ENCODE measurements around the gene SMYD3. TPM values are rescaled to one million over a fixed set of nuclear protein-coding genes. Genes with fewer than 3 reads are reported as not detected.
"Not testable (repeated sequence)": the region's sequence is repeated elsewhere in the genome, so short reads cannot be mapped to it uniquely, and the experiment has no call there.

Gene SMYD3
- total RNA-seq, 6 experiments from 2014 or later = 6.3 to 10.0 (median 6.6) TPM

- intact Hi-C loops (cut with DNase I) = no loop called here
- Histone ChIP-seq H3K27ac (no peak overlapping the region), H3K4me1 (no peaks in the 10 kb centered on the region), H3K4me3 (no peak overlapping the region), H3K27me3 (no peaks in the 10 kb centered on the region), H3K9me3 (no peaks in the 10 kb centered on the region), H3K36me3 (no peaks in the 10 kb centered on the region)
- DNase-seq (no peak), ATAC-seq (no peak)
- 77% methylated on average over 1 of the region's 1 CpG for WGBS (ENCODE audit: insufficient coverage, low coverage, low lambda C conversion rate, missing lambda C conversion rate)
- TF ChIP-seq POLR2A (IDR thresholded peaks at IDR 0.05) (no peak), CTCF (IDR thresholded peaks at IDR 0.05) (no peak)
Observed at GRCh38 chr1:246333855-246334254, 173.2 kb downstream of the SMYD3 start.

- no peak for ATAC-seq
- 56% methylated on average over 1 of the region's 1 CpG for WGBS (ENCODE audit: insufficient coverage, low coverage, low lambda C conversion rate, missing lambda C conversion rate)
- DNase-seq = no peak
- H3K4me3 ChIP-seq = no peak overlapping the region
- no peaks in the 10 kb centered on the region for H3K4me1 ChIP-seq
- no peaks in the 10 kb centered on the region for H3K9me3 ChIP-seq
- TF ChIP-seq POLR2A (IDR thresholded peaks at IDR 0.05) (no peak), CTCF (IDR thresholded peaks at IDR 0.05) (no peak)
- no peaks in the 10 kb centered on the region for H3K36me3 ChIP-seq
- intact Hi-C loops (cut with DNase I) = no loop called here
- no peak overlapping the region for H3K27ac ChIP-seq
- no peaks in the 10 kb centered on the region for H3K27me3 ChIP-seq
Observed at GRCh38 chr1:246332078-246332477, 175.0 kb downstream of the SMYD3 start.

GRCh38 chr1:246329900-246330299 lies 177.2 kb downstream of the SMYD3 start:
- intact Hi-C loops (cut with DNase I) = no loop called here
- 90% methylated on average over 4 of the region's 4 CpGs for WGBS (ENCODE audit: insufficient coverage, low coverage, low lambda C conversion rate, missing lambda C conversion rate)

GRCh38 chr1:246329292-246329691 lies 177.8 kb downstream of the SMYD3 start:
- H3K4me1 ChIP-seq; ATAC-seq; H3K36me3 ChIP-seq; H3K9me3 ChIP-seq; H3K27me3 ChIP-seq; H3K4me3 ChIP-seq; intact Hi-C loops (cut with DNase I); H3K27ac ChIP-seq; DNase-seq: not testable (repeated sequence)
- 60% methylated on average over 1 of the region's 1 CpG for WGBS (ENCODE audit: insufficient coverage, low coverage, low lambda C conversion rate, missing lambda C conversion rate)

More at GRCh38 chr1:246329900-246330299, 177.2 kb downstream of the SMYD3 start:
- ATAC-seq (no peak), DNase-seq (no peak)
- H3K4me3 ChIP-seq = no peak overlapping the region
- no peaks in the 10 kb centered on the region for H3K4me1 ChIP-seq
- TF ChIP-seq CTCF (IDR thresholded peaks at IDR 0.05) = no peak
- TF ChIP-seq POLR2A (IDR thresholded peaks at IDR 0.05) = no peak
- no peak overlapping the region for H3K27ac ChIP-seq
- H3K27me3 ChIP-seq = no peaks in the 10 kb centered on the region
- H3K9me3 ChIP-seq = no peaks in the 10 kb centered on the region
- no peaks in the 10 kb centered on the region for H3K36me3 ChIP-seq

GRCh38 chr1:246324711-246325110 lies 182.4 kb downstream of the SMYD3 start:
- DNase-seq (no peak), ATAC-seq (no peak)
- WGBS (ENCODE audit: insufficient coverage, low coverage, low lambda C conversion rate, missing lambda C conversion rate) = 96% methylated on average over 11 of the region's 12 CpGs
- H3K27me3 ChIP-seq = no peaks in the 10 kb centered on the region
- no peak overlapping the region for H3K4me3 ChIP-seq
- no peaks in the 10 kb centered on the region for H3K9me3 ChIP-seq
- intact Hi-C loops (cut with DNase I) = no loop called here
- no peaks in the 10 kb centered on the region for H3K36me3 ChIP-seq
- no peaks in the 10 kb centered on the region for H3K4me1 ChIP-seq
- H3K27ac ChIP-seq = no peak overlapping the region
- TF ChIP-seq CTCF (IDR thresholded peaks at IDR 0.05) (no peak), POLR2A (IDR thresholded peaks at IDR 0.05) (no peak)

- H3K4me3 ChIP-seq; intact Hi-C loops (cut with DNase I); ATAC-seq; DNase-seq; H3K27ac ChIP-seq; H3K9me3 ChIP-seq; H3K27me3 ChIP-seq; H3K36me3 ChIP-seq; H3K4me1 ChIP-seq: not testable (repeated sequence)
- 93% methylated on average over 17 of the region's 17 CpGs for WGBS (ENCODE audit: insufficient coverage, low coverage, low lambda C conversion rate, missing lambda C conversion rate)
Observed at GRCh38 chr1:246324033-246324432, 183.0 kb downstream of the SMYD3 start.
